Adipose tissue (tissue), 3 donors: ENCODE results near the gene EIF1B. TPM values are rescaled to one million over a fixed set of nuclear protein-coding genes. Genes with fewer than 3 reads are reported as not detected.

Experiments used
- H3K27ac ChIP-seq: one replicate; pipeline ENCODE4 v1.5.1; 2013; ENCODE audit warnings: low read depth, low read length
- WGBS, 3 donors: extraction: QIAGEN DNeasy Blood & Tissue Kit; methylation state at CpG; one replicate each; pipeline ENCODE4 v1.1.7; 2013; 5-methylcytosine and 5-hydroxymethylcytosine counted together
- polyA plus RNA-seq, 3 donors: library from polyadenylated mRNA; stranded (reverse); fragments of 200-250 nt; gene quantifications; one replicate each; pipeline ENCODE4 v1.2.3, GENCODE V29; 2013
- donor health status: healthy with polysubstance abuse.
- donor health status: Bipolar disorder and iron deficiency.
- donor health status: healthy.

The EIF1B gene
- polyA plus RNA-seq, 3 donors = 41.9 to 115 (median 91.3) TPM

GRCh38 chr3:40304352-40304751 lies 5.2 kb upstream of the EIF1B start:
- no peak overlapping the region for H3K27ac ChIP-seq
- 92 to 96% (median 95%) methylated on average over 2 of the region's 2 CpGs for WGBS, 3 donors

- 89 to 97% (median 93%) methylated on average over 3 of the region's 3 CpGs for WGBS, 3 donors
- no peak overlapping the region for H3K27ac ChIP-seq
These were observed 3.2 kb upstream of the EIF1B start for GRCh38 chr3:40306336-40306735.

DNA sequence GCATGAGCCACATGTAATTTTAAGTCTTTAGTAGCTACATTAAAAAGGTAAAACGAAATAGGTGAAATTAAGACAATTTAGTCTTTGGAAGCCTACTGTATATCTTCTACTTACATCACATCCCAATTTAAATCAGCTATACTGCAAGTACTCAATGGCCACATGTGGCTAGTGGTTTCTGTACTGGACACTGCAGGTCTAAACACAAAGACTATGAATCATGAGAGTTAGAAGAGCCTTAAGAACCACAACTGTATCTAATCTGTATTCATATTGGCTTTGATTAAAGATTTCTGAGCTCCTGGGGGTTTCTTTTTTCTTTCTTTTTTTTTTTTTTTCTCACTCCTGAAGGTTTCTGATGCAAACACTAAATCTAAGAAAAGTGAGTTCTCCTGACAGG lies 2.3 kb upstream of the EIF1B start:
- WGBS, 3 donors = 82 to 93% (median 83%) methylated on average over 1 of the region's 1 CpG
- H3K27ac ChIP-seq = no peak overlapping the region

- H3K27ac ChIP-seq = no peak overlapping the region
- 16 to 21% (median 19%) methylated on average over 20 of the region's 20 CpGs for WGBS, 3 donors
These were observed 636 bp upstream of the EIF1B start for GRCh38 chr3:40308725-40309417.

GRCh38 chr3:40309925-40310695 lies 603 bp downstream of the EIF1B start:
- 0 to 1% (median 1%) methylated on average over 49 of the region's 49 CpGs for WGBS, 3 donors
- H3K27ac ChIP-seq = peak overlapping the region; percentile 79

- WGBS, 3 donors = 5 to 8% (median 6%) methylated on average over 6 of the region's 6 CpGs
These were observed 1.2 kb downstream of the EIF1B start for GRCh38 chr3:40310705-40311104.

DNA sequence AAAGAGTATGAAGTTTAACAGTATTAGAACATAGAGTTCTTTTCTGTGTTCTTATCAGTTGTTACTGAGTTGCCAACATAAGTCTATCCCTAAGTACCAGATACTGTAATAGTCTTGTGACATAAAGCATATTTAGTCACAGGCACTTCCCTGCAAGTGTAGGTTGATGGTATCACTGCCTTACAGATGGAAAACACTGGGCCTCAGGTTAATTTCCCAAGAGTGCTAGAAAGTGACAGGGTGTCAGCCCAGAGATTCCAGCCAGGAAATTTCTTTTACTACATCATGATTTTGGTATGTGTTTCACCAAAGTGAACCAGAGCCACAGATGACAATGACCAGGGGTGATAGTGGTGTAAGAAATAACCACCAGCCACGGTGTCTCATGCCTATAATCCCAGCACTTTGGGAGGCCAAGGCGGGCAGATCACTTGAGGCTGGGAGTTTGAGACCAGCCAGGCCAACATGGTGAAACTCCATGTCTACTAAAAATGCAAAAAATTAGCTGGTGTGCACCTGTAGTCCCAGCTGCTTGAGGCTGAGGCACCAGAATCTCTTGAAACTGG lies 3.2 kb downstream of the EIF1B start:
- WGBS, 3 donors = 78 to 86% (median 80%) methylated on average over 2 of the region's 2 CpGs

More at GRCh38 chr3:40310705-40311104, 1.2 kb downstream of the EIF1B start:
- H3K27ac ChIP-seq = no peak overlapping the region

GRCh38 chr3:40313975-40314860 lies 4.7 kb downstream of the EIF1B start:
- WGBS, 3 donors = 58 to 66% (median 59%) methylated on average over 8 of the region's 8 CpGs
- no peak overlapping the region for H3K27ac ChIP-seq

More for the DNA sequence above, 3.2 kb downstream of the EIF1B start:
- H3K27ac ChIP-seq = no peak overlapping the region

DNA sequence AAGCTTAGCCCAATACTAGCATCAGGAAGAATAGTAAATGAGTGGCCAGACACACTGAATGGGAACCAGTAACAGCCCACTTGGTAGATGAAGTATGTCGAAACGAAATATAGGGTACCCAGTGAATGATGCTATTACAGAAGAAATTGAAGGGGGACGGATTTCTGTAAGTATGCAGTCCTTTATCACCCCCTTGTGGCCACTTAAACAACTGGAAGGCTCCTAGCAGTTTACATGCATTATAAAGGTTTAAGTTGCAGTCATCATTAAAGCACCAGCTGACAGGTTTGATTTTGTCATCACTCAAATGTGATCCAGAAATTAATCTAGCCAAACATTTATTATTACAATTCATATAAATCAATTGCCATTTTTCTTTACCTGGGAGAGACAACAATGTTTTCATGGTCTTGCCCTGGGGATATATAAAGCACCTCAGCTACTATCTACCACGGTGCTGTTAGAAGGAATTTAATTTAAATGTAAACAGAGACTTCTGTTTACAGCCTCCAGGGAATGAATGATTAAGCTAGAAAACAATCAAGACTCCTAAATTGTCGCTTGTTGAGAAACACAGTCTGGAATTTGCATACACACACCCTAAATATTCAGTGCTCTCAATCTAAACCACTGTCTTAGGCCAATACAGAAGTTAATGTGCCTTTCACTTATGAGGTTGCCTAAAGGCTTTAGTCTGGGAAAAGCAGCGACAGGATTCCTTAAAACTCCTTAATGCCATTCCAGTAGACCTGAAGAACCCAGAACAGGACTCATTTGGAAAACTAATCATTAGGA lies 7.8 kb downstream of the EIF1B start:
- H3K27ac ChIP-seq = no peak overlapping the region
- WGBS, 3 donors = 22 to 34% (median 24%) methylated on average over 6 of the region's 6 CpGs

- WGBS, 3 donors = 80 to 89% (median 84%) methylated on average over 2 of the region's 2 CpGs
These were observed 12.3 kb downstream of the EIF1B start for GRCh38 chr3:40321818-40322217.

GRCh38 chr3:40323946-40324345 lies 14.4 kb downstream of the EIF1B start:
- WGBS, 3 donors = 73 to 90% (median 82%) methylated on average over 5 of the region's 5 CpGs
- no peak overlapping the region for H3K27ac ChIP-seq

More at GRCh38 chr3:40321818-40322217, 12.3 kb downstream of the EIF1B start:
- H3K27ac ChIP-seq = no peak overlapping the region

DNA sequence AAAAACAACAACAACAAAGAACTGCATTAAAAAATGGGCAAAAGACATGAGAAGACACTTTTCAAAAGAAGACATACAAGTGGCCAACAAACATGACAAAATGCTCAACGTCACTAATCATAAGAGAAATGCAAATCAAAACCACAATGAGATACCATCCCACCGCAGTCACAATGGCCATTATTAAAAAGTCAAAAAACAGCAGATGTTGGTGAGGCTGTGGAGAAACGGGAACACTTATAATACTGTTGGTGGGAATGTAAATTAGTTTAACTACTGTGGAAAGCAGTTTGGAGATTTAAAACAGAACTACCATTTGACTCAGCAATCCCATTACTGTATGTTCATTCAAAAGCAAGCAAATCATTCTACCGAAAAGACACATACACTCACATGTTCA lies 15.1 kb downstream of the EIF1B start:
- WGBS, 3 donors = 78 to 87% (median 79%) methylated on average over 4 of the region's 4 CpGs
- H3K27ac ChIP-seq = no peak overlapping the region

- H3K27ac ChIP-seq = no peak overlapping the region
These were observed 16.0 kb downstream of the EIF1B start for GRCh38 chr3:40325465-40325864.

DNA sequence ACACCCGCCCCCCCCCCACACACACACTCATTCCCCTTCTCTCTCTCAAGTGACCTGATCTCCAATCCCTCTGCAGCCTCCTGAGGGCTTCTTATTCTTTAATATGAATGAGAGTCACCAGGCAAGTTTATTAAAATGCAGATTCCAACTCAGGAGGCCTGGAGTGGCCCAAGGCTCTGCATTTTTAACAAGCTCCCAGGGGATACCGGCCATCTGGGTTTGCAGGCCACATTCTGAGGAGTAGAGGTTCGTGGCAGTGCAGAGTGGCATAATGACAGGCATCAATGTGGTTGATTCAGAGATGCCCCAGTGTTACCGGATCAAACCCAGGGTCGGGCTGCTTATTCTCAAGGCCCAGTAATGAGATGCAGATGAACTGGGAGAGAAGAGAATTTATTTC lies 18.9 kb downstream of the EIF1B start:
- WGBS, 3 donors = 77 to 81% (median 80%) methylated on average over 4 to 5 of the region's 5 CpGs
- H3K27ac ChIP-seq = no peak overlapping the region

GRCh38 chr3:40329071-40329470 lies 19.6 kb downstream of the EIF1B start:
- H3K27ac ChIP-seq = no peak overlapping the region
- 63 to 88% (median 85%) methylated on average over 4 of the region's 4 CpGs for WGBS, 3 donors

DNA sequence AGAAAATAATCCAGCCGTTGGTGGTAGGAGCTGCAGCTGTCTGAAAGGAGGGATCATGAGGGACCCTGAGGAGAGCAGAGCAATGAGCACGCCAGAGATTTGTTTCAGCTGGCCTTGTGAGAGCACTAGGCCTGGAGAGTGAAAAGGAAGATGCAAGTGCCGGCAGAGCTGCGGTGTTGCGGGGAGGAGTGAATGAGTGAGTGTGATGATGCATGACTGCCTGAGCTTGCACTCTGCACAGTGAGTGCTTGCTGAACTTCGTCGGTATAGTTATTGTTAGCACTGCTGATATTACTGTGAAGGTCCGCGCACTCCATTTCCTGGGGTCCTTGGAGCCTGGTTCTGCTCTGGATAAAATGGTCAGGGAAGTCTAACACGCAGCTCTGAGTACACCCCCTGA lies 23.2 kb downstream of the EIF1B start:
- WGBS, 3 donors = 90 to 93% (median 92%) methylated on average over 10 of the region's 10 CpGs
- H3K27ac ChIP-seq = no peak overlapping the region

DNA sequence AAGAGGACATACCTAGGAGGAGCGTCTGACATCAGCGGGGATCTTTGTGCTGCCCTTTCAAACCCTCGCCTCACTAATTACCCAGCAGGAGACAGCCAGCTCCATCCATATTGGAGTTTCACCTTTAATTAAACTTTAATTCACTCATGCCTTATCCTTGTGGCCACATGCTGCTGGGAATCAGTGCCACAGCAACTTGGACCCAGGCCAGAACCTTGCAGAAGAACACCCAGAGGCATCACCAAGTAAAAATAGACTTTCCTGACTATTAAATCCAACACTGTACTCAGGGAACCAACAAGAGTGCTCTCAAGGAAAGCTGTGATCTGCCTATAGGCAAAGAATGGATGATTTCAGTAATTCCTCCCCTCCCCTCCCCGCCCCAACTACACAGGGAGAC lies 23.9 kb downstream of the EIF1B start:
- H3K27ac ChIP-seq = no peak overlapping the region
- WGBS, 3 donors = 93 to 96% (median 95%) methylated on average over 4 of the region's 4 CpGs

- WGBS, 3 donors = 55 to 93% (median 88%) methylated on average over 4 of the region's 4 CpGs
These were observed 24.3 kb downstream of the EIF1B start for GRCh38 chr3:40333852-40334251.

More at GRCh38 chr3:40333852-40334251, 24.3 kb downstream of the EIF1B start:
- no peak overlapping the region for H3K27ac ChIP-seq
